ENCODE data around the gene JUND.

GRCh38 chr19:18274781-18275356 is 6.6 kb downstream of the JUND start:
- no peak for TF ChIP-seq CTCF (optimal IDR thresholded peaks at IDR 0.05 in 1 of 3, IDR thresholded peaks at IDR 0.05 in 1 of 3, conservative IDR thresholded peaks at IDR 0.05 in 1 of 3; ENCODE audit: extremely low read depth in 1 of 3, insufficient read depth in 2 of 3, low read length in 3 of 3)
- no peak for TF ChIP-seq EZH2 (IDR thresholded peaks at IDR 0.05; ENCODE audit: low read length)
